Measurements from ENCODE around the gene ZNF398. TPM values are rescaled to one million over a fixed set of nuclear protein-coding genes. Genes with fewer than 3 reads are reported as not detected.

ZNF398 gene
- total RNA-seq, 1 donor from 2014 or later, result 14.9 TPM

- H3K27ac Mint-ChIP-seq (ENCODE audit: unreplicated experiment), result no peak overlapping the region
- no peaks in the 10 kb centered on the region for H3K27me3 Mint-ChIP-seq (ENCODE audit: unreplicated experiment)
- no peak for TF ChIP-seq CTCF (IDR thresholded peaks at IDR 0.05; ENCODE audit: unreplicated experiment)
- H3K4me3 Mint-ChIP-seq (ENCODE audit: unreplicated experiment), result no peak overlapping the region
- H3K36me3 Mint-ChIP-seq (ENCODE audit: low read depth, unreplicated experiment), result peaks cover 10% of the 10 kb centered on the region
- no peak for DNase-seq (ENCODE audit: low spot score)
- no peaks in the 10 kb centered on the region for H3K9me3 Mint-ChIP-seq (ENCODE audit: unreplicated experiment)
- peaks cover 4% of the 10 kb centered on the region for H3K4me1 Mint-ChIP-seq (ENCODE audit: unreplicated experiment)
These were observed 19.5 kb downstream of the ZNF398 start for GRCh38 chr7:149166630-149167352.

GRCh38 chr7:149171892-149172533 lies 24.8 kb downstream of the ZNF398 start:
- Mint-ChIP-seq H3K36me3 (ENCODE audit: low read depth, unreplicated experiment) (peaks cover 15% of the 10 kb centered on the region), H3K27me3 (ENCODE audit: unreplicated experiment) (no peaks in the 10 kb centered on the region), H3K4me3 (ENCODE audit: unreplicated experiment) (no peak overlapping the region), H3K27ac (ENCODE audit: unreplicated experiment) (no peak overlapping the region), H3K9me3 (ENCODE audit: unreplicated experiment) (no peaks in the 10 kb centered on the region), H3K4me1 (ENCODE audit: unreplicated experiment) (peaks cover 2% of the 10 kb centered on the region)
- no peak for DNase-seq (ENCODE audit: low spot score)
- TF ChIP-seq CTCF (IDR thresholded peaks at IDR 0.05; ENCODE audit: unreplicated experiment), result no peak

- no peak for DNase-seq (ENCODE audit: low spot score)
- no peaks in the 10 kb centered on the region for H3K27me3 Mint-ChIP-seq (ENCODE audit: unreplicated experiment)
- no peak overlapping the region for H3K27ac Mint-ChIP-seq (ENCODE audit: unreplicated experiment)
- H3K4me3 Mint-ChIP-seq (ENCODE audit: unreplicated experiment), result no peak overlapping the region
- no peaks in the 10 kb centered on the region for H3K9me3 Mint-ChIP-seq (ENCODE audit: unreplicated experiment)
- H3K36me3 Mint-ChIP-seq (ENCODE audit: low read depth, unreplicated experiment), result peaks cover 20% of the 10 kb centered on the region
- peaks cover 2% of the 10 kb centered on the region for H3K4me1 Mint-ChIP-seq (ENCODE audit: unreplicated experiment)
- TF ChIP-seq CTCF (IDR thresholded peaks at IDR 0.05; ENCODE audit: unreplicated experiment), result no peak
These were observed 25.3 kb downstream of the ZNF398 start for GRCh38 chr7:149172534-149172920.

GRCh38 chr7:149175150-149175549 lies 27.9 kb downstream of the ZNF398 start:
- Mint-ChIP-seq H3K36me3 (ENCODE audit: low read depth, unreplicated experiment) (peaks cover 34% of the 10 kb centered on the region), H3K27ac (ENCODE audit: unreplicated experiment) (no peak overlapping the region), H3K9me3 (ENCODE audit: unreplicated experiment) (no peaks in the 10 kb centered on the region), H3K27me3 (ENCODE audit: unreplicated experiment) (peaks cover 2% of the 10 kb centered on the region), H3K4me1 (ENCODE audit: unreplicated experiment) (peaks cover 6% of the 10 kb centered on the region), H3K4me3 (ENCODE audit: unreplicated experiment) (no peak overlapping the region)
- DNase-seq (ENCODE audit: low spot score), result no peak
- TF ChIP-seq CTCF (IDR thresholded peaks at IDR 0.05; ENCODE audit: unreplicated experiment), result no peak

- no peak for TF ChIP-seq CTCF (IDR thresholded peaks at IDR 0.05; ENCODE audit: unreplicated experiment)
- Mint-ChIP-seq H3K4me1 (ENCODE audit: unreplicated experiment) (peaks cover 21% of the 10 kb centered on the region), H3K27me3 (ENCODE audit: unreplicated experiment) (peaks cover 2% of the 10 kb centered on the region), H3K27ac (ENCODE audit: unreplicated experiment) (no peak overlapping the region), H3K9me3 (ENCODE audit: unreplicated experiment) (no peaks in the 10 kb centered on the region), H3K36me3 (ENCODE audit: low read depth, unreplicated experiment) (peaks cover 34% of the 10 kb centered on the region), H3K4me3 (ENCODE audit: unreplicated experiment) (no peak overlapping the region)
- no peak for DNase-seq (ENCODE audit: low spot score)
These were observed 32.0 kb downstream of the ZNF398 start for GRCh38 chr7:149179241-149179640.
